Adrenal gland (tissue), 5 donors: ENCODE measurements around the gene IMMP2L.

Experiments
- POLR2A ChIP-seq, 2 donors: fragments of 450-650 bp; IDR thresholded peaks; one replicate each; pipeline ENCODE4 v1.6.1; 2017; ENCODE audit warnings: antibody characterized with exemption in 2 of 2, mild to moderate bottlenecking in 2 of 2, moderate library complexity in 1 of 2
- TF ChIP-seq, protein P1 (sequence below), 6 experiments: fragments of 450-650 bp in 4 of 6; fragments of 200-600 bp in 2 of 6; sonication (generic) in 1 of 6; IDR thresholded peaks; 1 replicate in 5 of 6; 2 replicates in 1 of 6; pipeline versions ENCODE4 v1.5.1 to v1.8.0; 2016 to 2021; ENCODE audit warnings: antibody characterized with exemption in 6 of 6, mild to moderate bottlenecking in 2 of 6, moderate library complexity in 1 of 6
- donor health status: DM: no; HTN: no; CAD: no.

DNA sequence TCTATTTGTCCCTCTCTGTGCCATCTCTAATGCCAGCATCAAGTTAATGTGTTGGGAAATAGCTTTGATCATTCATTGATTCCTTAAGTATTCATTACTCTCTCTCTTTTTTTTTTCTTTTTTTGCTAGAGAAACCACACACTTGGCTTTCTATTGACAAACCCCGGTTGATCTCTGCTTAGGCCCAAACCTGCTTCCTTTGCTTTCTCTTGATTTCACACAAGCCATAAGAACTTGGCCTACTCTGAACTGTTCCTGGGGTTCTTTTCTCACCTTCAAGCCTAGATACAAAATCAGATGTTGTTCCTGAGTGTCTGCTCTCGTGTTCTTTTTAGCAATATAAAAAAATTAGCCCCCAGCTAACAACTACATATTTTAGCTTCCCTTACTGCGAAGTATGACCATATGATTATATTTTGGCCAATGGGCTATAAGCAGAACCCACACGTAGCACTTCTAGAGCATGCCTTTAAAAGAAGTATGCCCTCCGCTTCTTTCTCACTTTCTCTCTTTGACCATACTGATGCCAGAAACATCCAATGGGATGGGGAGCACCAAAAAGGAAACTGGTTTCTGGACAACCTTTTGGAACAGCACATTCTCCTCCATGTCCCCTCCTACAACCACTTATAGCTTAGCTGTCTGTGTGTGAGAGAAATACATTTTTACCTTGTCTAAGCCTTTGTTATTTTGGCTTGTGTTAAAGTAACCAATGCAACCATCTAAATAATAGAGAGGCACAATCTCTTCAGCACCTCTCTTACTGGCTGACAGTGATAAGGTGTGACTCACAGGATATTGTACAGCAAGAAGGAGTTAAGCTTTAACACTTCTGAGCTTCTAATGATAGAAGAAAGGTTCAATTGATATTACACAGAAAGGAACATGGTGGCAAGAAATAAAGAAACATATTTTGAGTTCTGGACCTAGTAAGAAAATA is 568.0 kb downstream of the IMMP2L start:
- TF ChIP-seq, protein P1, sequence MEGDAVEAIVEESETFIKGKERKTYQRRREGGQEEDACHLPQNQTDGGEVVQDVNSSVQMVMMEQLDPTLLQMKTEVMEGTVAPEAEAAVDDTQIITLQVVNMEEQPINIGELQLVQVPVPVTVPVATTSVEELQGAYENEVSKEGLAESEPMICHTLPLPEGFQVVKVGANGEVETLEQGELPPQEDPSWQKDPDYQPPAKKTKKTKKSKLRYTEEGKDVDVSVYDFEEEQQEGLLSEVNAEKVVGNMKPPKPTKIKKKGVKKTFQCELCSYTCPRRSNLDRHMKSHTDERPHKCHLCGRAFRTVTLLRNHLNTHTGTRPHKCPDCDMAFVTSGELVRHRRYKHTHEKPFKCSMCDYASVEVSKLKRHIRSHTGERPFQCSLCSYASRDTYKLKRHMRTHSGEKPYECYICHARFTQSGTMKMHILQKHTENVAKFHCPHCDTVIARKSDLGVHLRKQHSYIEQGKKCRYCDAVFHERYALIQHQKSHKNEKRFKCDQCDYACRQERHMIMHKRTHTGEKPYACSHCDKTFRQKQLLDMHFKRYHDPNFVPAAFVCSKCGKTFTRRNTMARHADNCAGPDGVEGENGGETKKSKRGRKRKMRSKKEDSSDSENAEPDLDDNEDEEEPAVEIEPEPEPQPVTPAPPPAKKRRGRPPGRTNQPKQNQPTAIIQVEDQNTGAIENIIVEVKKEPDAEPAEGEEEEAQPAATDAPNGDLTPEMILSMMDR (IDR thresholded peaks at IDR 0.05): no peak
- no peak for TF ChIP-seq POLR2A (IDR thresholded peaks at IDR 0.05)
